Stimulated activated CD8-positive, alpha-beta memory T cell treated with anti-CD3 and anti-CD28 coated beads, Interleukin-4, amount 100 ng/mL, for 4 hours (primary cell): ENCODE results near the gene CDA.

Experiments used
- DNase-seq, 2 donors: peaks; one replicate each; pipeline ENCODE4 v3.0.0-alpha.2; 2020; ENCODE audit warnings: low read depth in 2 of 2, low spot score in 1 of 2

Gene CDA

GRCh38 chr1:20588634-20589225 lies at the start of gene CDA:
CDA (plus strand) TSS chr1:20589097; CDS start chr1:20589130, 33 bp downstream.
- DNase-seq, result no peak

GRCh38 chr1:20540281-20540680 lies 48.6 kb upstream of the CDA start:
- DNase-seq, result no peak

GRCh38 chr1:20546637-20547036 lies 42.3 kb upstream of the CDA start:
- no peak for DNase-seq

GRCh38 chr1:20551161-20551560 lies 37.7 kb upstream of the CDA start:
- no peak for DNase-seq

- DNase-seq, result no peak
Measured at GRCh38 chr1:20551945-20552727, 36.8 kb upstream of the CDA start, which contains the start of gene FAM43B. FAM43B (plus strand) TSS chr1:20552573; CDS start chr1:20552974, 401 bp downstream.

GRCh38 chr1:20552728-20553445 lies 36.0 kb upstream of the CDA start:
- no peak for DNase-seq

- no peak for DNase-seq
Measured at GRCh38 chr1:20555025-20555757, 33.7 kb upstream of the CDA start.

- DNase-seq, result no peak
Measured at GRCh38 chr1:20555758-20556120, 33.2 kb upstream of the CDA start.

- no peak for DNase-seq
Measured at GRCh38 chr1:20558191-20558590, 30.7 kb upstream of the CDA start.

- no peak for DNase-seq
Measured at GRCh38 chr1:20560966-20561365, 27.9 kb upstream of the CDA start.

- DNase-seq, result no peak
Measured at GRCh38 chr1:20565234-20565633, 23.7 kb upstream of the CDA start.

GRCh38 chr1:20569523-20570098 lies 19.3 kb upstream of the CDA start:
- DNase-seq, result no peak

GRCh38 chr1:20571427-20571826 lies 17.5 kb upstream of the CDA start:
- no peak for DNase-seq

- no peak for DNase-seq
Measured at GRCh38 chr1:20573987-20574386, 14.9 kb upstream of the CDA start.

- peak; percentile 21 to 31 for DNase-seq
Measured at GRCh38 chr1:20574686-20575540, 14.0 kb upstream of the CDA start.

- no peak for DNase-seq
Measured at GRCh38 chr1:20575541-20576336, 13.2 kb upstream of the CDA start.

GRCh38 chr1:20578062-20578461 lies 10.8 kb upstream of the CDA start:
- no peak for DNase-seq

GRCh38 chr1:20578721-20579395 lies 10.0 kb upstream of the CDA start:
- DNase-seq, result no peak

GRCh38 chr1:20584890-20585289 lies 4.0 kb upstream of the CDA start:
- DNase-seq, result no peak
